ENCODE data around the gene SCRN1. TPM values are rescaled to one million over a fixed set of nuclear protein-coding genes. Genes with fewer than 3 reads are reported as not detected.

The SCRN1 gene
- polyA plus RNA-seq, 4 donors: 60.9 to 66.2 (median 61.8) TPM

DNA sequence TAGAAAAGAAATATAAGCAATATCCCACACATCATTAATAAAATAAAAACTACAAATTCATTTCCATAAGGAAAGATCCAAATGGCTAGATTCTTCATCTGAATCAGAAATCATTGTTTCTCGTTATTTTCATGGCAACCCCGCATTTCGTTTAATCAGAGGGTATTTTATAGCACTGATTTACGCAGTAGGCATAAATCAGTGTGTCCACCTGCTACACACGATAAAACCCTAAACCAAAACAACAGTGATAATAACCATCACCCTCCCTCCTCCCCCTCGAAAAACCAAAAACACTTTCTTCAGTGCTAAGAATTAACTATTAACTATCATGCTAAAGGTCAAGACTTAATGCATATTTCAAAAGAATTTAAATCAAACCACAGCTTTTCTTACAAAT is 20.4 kb upstream of the SCRN1 start:
- no peak for DNase-seq (ENCODE audit: low read depth in 4 of 4, low spot score in 2 of 4)

DNA sequence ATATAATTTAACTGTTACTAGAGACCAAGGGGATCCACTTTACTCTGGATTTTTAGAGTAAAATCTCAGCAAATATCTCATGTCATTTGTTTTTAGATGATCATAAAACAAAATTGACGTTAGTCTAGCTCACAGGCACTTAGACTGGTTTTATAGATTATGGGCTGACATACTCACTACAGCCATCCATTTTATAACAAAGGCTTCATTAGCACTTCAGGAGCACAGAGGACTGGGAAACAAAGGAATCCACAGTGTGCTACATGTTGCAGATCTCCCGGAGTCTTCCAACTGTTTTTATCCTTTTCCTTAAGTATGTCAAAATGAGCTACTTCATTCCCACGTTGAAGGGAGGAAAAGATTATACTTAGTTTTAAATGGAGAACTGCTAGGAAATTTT is 15.9 kb upstream of the SCRN1 start:
- DNase-seq (ENCODE audit: low read depth in 4 of 4, low spot score in 2 of 4): no peak

DNA sequence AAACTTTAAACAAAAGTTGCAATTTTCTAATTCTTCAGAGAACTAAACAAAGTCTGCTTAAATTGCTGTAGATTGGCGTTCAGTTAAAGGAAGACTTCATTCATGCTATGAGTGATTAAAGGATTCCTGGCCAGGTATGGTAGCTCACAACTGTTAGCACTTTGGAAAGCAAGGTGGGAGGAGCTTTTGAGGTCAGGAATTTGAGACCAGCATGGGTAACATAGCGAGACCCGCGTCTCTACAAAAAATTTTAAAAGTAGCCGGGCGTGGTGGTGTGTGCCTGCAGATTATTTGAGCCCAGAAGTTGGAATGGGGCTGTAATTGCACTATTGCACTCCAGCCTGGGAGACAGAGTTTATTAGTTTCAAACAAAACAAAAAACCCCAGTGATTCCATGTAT is 13.5 kb upstream of the SCRN1 start:
- no peak for DNase-seq (ENCODE audit: low read depth in 4 of 4, low spot score in 2 of 4)

- no peak for DNase-seq (ENCODE audit: low read depth in 4 of 4, low spot score in 2 of 4)
Measured at GRCh38 chr7:30001998-30002397, 12.4 kb upstream of the SCRN1 start.

- DNase-seq (ENCODE audit: low read depth in 4 of 4, low spot score in 2 of 4): no peak
Measured at GRCh38 chr7:29998489-29998888, 8.9 kb upstream of the SCRN1 start.

GRCh38 chr7:29996321-29996720 is 6.7 kb upstream of the SCRN1 start:
- no peak for DNase-seq (ENCODE audit: low read depth in 4 of 4, low spot score in 2 of 4)

- DNase-seq (ENCODE audit: low read depth in 4 of 4, low spot score in 2 of 4): no peak
Measured at GRCh38 chr7:29995652-29996051, 6.1 kb upstream of the SCRN1 start.

DNA sequence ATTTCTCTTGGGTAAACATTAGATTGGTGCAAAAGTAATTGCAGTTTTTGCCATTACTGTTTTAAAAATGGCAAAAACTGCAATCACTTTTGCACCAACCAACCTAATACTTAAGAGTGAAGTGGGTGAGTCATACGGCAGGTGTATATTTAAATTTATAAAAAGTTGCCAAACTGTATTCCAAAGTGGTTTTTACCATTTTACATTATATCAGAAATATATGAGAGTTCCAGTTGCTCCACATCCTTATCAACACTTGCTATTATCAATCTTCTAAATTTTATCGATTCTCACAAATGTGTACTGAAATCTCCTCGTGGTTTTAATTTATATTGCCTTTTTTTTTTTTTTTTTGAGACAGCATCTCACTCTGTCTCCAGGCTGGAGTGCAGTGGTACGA is 3.5 kb upstream of the SCRN1 start:
- no peak for DNase-seq (ENCODE audit: low read depth in 4 of 4, low spot score in 2 of 4)

DNA sequence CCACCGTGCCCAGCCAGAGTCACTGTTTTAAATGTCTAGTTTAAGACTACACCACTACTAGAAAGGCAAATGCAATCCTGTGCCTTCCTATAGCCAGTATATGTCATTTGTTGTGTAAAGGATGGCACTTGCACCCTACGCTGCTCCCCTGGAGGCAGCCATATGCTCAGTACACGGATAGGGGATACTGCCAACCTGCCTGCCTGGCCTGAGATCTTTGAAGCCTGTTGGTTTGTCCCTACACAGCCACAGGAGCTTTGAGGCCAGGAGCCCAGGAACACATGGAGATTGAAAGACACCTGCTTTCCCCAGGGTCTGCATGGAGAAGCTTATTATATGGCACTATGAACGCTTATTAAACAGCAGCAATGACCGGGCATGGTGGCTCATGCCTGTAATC is 2.3 kb upstream of the SCRN1 start:
- DNase-seq (ENCODE audit: low read depth in 4 of 4, low spot score in 2 of 4): no peak

DNA sequence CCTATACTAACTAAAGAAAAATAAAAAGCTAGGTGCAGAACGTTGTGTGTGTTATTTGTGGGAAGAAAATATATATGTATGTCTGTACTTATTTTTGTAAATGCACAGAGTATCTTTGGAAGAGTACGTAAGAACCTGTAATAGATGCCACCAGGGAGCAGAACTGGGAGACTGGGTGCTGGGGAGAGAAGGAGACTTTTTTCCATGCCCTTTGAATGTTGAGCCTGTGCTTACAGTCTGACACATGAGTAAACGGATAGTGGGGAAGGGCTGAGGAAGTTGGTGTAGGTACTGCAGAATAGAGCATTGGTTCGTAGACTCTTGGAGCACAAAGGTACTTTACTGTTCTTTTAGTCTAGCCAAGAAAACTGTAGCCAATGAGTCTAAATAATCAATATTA is 1.3 kb upstream of the SCRN1 start:
- no peak for DNase-seq (ENCODE audit: low read depth in 4 of 4, low spot score in 2 of 4)

GRCh38 chr7:29988424-29989256 is 961 bp downstream of the SCRN1 start:
- peak in 3 of 4 donors; percentile 24 to 47 (median 28) for DNase-seq (ENCODE audit: low read depth in 4 of 4, low spot score in 2 of 4)

DNA sequence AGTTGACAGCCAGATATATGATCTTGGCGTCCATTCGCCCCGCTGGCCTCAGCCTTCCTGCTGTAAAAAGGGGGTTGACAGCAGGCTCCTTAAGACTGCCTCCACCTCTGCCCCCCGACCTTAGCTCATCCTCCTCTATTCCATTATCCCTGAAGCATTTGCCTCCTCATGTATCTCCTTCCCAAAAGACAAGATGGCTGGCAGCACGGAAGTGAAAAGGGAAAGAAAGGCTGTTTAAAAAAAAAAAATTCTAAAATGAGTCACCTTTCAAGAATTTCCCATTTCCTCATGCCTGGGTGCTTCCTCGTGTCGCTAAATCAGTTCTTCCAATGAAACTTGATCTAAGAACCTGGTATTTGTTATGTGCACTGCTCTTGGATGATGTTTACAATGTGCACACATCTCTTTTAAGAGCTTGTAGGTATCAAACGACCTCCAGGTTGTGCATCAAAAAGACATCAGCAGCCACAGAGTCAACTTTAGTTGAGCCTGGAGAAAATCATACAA is 1.7 kb downstream of the SCRN1 start:
- DNase-seq (ENCODE audit: low read depth in 4 of 4, low spot score in 2 of 4): peak in 3 of 4 donors; percentile 42 to 49 (median 42)

- DNase-seq (ENCODE audit: low read depth in 4 of 4, low spot score in 2 of 4): no peak
Measured at GRCh38 chr7:29987083-29987482, 2.5 kb downstream of the SCRN1 start.

DNA sequence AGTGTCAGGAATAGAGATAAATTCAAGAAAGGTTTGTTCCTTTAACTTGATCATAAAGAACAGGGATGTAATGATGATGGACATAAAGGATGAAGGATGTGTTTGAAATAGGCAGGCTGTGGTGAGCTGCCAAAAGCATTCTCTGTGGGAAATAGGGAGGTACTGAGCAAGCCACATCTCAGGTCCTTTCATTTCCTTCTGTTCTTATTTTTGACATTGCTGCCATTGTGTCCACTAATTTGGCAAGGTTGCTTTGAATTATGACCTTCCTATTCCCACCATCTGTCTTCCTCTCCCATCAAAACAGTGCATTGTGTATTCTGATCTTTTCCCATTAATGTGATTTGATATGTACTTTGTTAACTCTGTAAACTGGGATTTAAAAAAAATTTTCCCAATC is 9.4 kb downstream of the SCRN1 start:
- no peak for DNase-seq (ENCODE audit: low read depth in 4 of 4, low spot score in 2 of 4)

- no peak for DNase-seq (ENCODE audit: low read depth in 4 of 4, low spot score in 2 of 4)
Measured at GRCh38 chr7:29977886-29978651, 11.5 kb downstream of the SCRN1 start.

DNA sequence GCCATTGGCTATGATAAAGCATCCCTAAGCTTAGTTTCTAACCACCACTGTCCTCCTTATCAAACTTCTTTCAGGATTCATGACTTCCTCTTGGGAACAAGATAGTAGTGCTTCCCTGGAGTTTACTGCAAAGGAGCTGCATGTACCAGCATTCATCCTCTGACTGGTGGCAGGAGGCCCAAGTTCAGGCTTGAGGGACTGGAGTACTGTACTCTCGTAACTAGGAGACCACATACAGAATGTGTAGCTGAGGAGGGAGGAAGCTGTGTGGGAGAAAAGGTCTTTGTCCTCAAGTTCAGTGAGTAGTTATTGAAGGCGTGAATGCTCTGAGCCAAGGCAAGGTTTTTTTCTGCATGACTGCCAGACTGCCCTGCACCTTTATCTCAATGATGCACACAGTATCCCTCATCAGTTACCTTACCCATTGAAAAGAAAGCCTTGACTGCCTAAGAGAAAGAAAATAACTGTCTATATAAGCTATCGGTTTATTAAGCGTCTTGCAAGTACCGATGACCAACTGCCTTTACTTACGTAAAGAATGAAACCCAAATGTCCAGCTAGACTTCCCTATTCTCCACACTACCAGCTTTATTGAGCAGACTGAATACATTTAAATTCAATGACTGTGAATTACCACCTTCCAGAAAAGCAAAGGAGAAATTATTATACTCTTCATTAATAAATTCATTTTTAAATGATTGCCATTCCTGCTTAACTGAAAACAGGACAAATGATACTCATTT is 12.8 kb downstream of the SCRN1 start:
- DNase-seq (ENCODE audit: low read depth in 4 of 4, low spot score in 2 of 4): peak in 3 of 4 donors; percentile 28 to 56 (median 53)

GRCh38 chr7:29976266-29976665 is 13.3 kb downstream of the SCRN1 start:
- no peak for DNase-seq (ENCODE audit: low read depth in 4 of 4, low spot score in 2 of 4)

- DNase-seq (ENCODE audit: low read depth in 4 of 4, low spot score in 2 of 4): no peak
Measured at GRCh38 chr7:29975561-29975960, 14.0 kb downstream of the SCRN1 start.

GRCh38 chr7:29974286-29974685 is 15.3 kb downstream of the SCRN1 start:
- DNase-seq (ENCODE audit: low read depth in 4 of 4, low spot score in 2 of 4): no peak

- no peak for DNase-seq (ENCODE audit: low read depth in 4 of 4, low spot score in 2 of 4)
Measured at GRCh38 chr7:29972315-29972669, 17.3 kb downstream of the SCRN1 start.

All from left renal cortex interstitium (tissue), 4 donors.